IMR-90 (cell line): Measurements from ENCODE around the gene LY6G6D. TPM values are rescaled to one million over a fixed set of nuclear protein-coding genes. Genes with fewer than 3 reads are reported as not detected.

Source experiments
- ATAC-seq: fragments of 200-7000 bp; cut with Tn5 transposase; 2 replicates; pipeline ENCODE4 v1.9.1; 2020; ENCODE audit warnings: low read depth, mild to moderate bottlenecking, moderate library complexity
- BruUV-seq: library from RNA; stranded (reverse); fragments of 400-500 nt; replicated peaks from 2 replicates; lab custom pipeline; 2021; lab: Mats Ljungman, UMichigan
- CTCF ChIA-PET: fragments of 300-600 bp; formaldehyde crosslinking; extraction: SDS; loops from one replicate; lab custom pipeline; 2021; ENCODE audit warnings: antibody characterized with exemption; lab: Yijun Ruan, JAX
- POLR2A ChIA-PET: fragments of 300-600 bp; sonication (Branson Sonifier 250); formaldehyde crosslinking; loops from one replicate; lab custom pipeline; 2022; ENCODE audit warnings: antibody characterized with exemption; ENCODE audit not compliant: unreplicated experiment; lab: Charles Lee
- DNase-seq: peaks from one replicate; pipeline ENCODE4 v3.0.0; 2013
- H2AFZ ChIP-seq: replicated peaks from 2 replicates; pipeline ENCODE3; 2013; ENCODE audit warnings: low read length, mild to moderate bottlenecking; ENCODE audit not compliant: poor library complexity
- H2AK5ac ChIP-seq: 2 replicates; pipeline ENCODE4 v1.6.1; 2013; ENCODE audit warnings: low read depth, low read length, inconsistent platforms
- H2AK9ac ChIP-seq: replicated peaks from 2 replicates; pipeline ENCODE3; 2013; ENCODE audit warnings: mild to moderate bottlenecking, low read depth, low read length, moderate library complexity; ENCODE audit not compliant: poor library complexity
- H2BK120ac ChIP-seq: 2 replicates; pipeline ENCODE4 v1.6.1; 2013; ENCODE audit warnings: low read depth, low read length, inconsistent platforms
- H2BK15ac ChIP-seq: 3 replicates; pipeline ENCODE4 v1.6.1; 2013; ENCODE audit warnings: low read depth, low read length, inconsistent platforms
- H2BK20ac ChIP-seq: 2 replicates; pipeline ENCODE4 v1.6.1; 2013; ENCODE audit warnings: low read depth, mild to moderate bottlenecking, inconsistent platforms, low read length, moderate library complexity
- H2BK5ac ChIP-seq: 2 replicates; pipeline ENCODE4 v1.6.1; 2013; ENCODE audit warnings: mild to moderate bottlenecking, low read depth, low read length, inconsistent platforms; ENCODE audit not compliant: poor library complexity, severe bottlenecking
- H3K14ac ChIP-seq: replicated peaks from 2 replicates; pipeline ENCODE4 v1.6.1; 2013; ENCODE audit warnings: low read depth, low read length, inconsistent platforms
- H3K18ac ChIP-seq: 2 replicates; pipeline ENCODE4 v1.6.1; 2013; ENCODE audit warnings: low read depth, low read length, control low read depth
- H3K23ac ChIP-seq: 2 replicates; pipeline ENCODE4 v1.6.1; 2013; ENCODE audit warnings: low read depth, low read length, inconsistent platforms
- H3K27ac ChIP-seq: 2 replicates; pipeline ENCODE4 v1.5.1; 2013; ENCODE audit warnings: mild to moderate bottlenecking, control low read depth, low read length; ENCODE audit not compliant: insufficient read depth
- H3K27me3 ChIP-seq: 2 replicates; pipeline ENCODE4 v1.6.1; 2013; ENCODE audit warnings: low read length; ENCODE audit not compliant: control insufficient read depth, insufficient read depth
- H3K36me3 ChIP-seq: 2 replicates; pipeline ENCODE4 v1.6.1; 2013; ENCODE audit warnings: low read length, mixed read lengths; ENCODE audit not compliant: control insufficient read depth, insufficient read depth
- H3K4ac ChIP-seq: 2 replicates; pipeline ENCODE4 v1.6.1; 2013; ENCODE audit warnings: low read depth, low read length, inconsistent platforms
- H3K4me1 ChIP-seq: 2 replicates; pipeline ENCODE4 v1.6.1; 2013; ENCODE audit warnings: low read length, mixed read lengths; ENCODE audit not compliant: control insufficient read depth, insufficient read depth
- H3K4me2 ChIP-seq: 2 replicates; pipeline ENCODE4 v1.6.1; 2013; ENCODE audit warnings: low read depth, mild to moderate bottlenecking, control low read depth, low read length, moderate library complexity
- H3K4me3 ChIP-seq: 2 replicates; pipeline ENCODE4 v1.5.1; 2013; ENCODE audit warnings: low read depth, mild to moderate bottlenecking, control low read depth, low read length, moderate library complexity; ENCODE audit not compliant: insufficient read depth
- H3K56ac ChIP-seq: 2 replicates; pipeline ENCODE4 v1.6.1; 2013; ENCODE audit warnings: low read length, inconsistent platforms; ENCODE audit not compliant: insufficient read depth; ENCODE audit errors: extremely low read depth
- H3K79me1 ChIP-seq, 2 experiments: 2 replicates each; pipeline ENCODE4 v1.6.1; 2013; ENCODE audit warnings: low read length in 2 of 2, inconsistent platforms in 1 of 2, low read depth in 1 of 2
- H3K9ac ChIP-seq: 2 replicates; pipeline ENCODE4 v1.6.1; 2013; ENCODE audit warnings: low read depth, low read length, control low read depth
- H3K9me1 ChIP-seq: 2 replicates; pipeline ENCODE4 v1.6.1; 2013; ENCODE audit warnings: low read length, inconsistent platforms; ENCODE audit not compliant: insufficient read depth
- H3K9me3 ChIP-seq: 2 replicates; pipeline ENCODE4 v1.6.1; 2013; ENCODE audit warnings: low read length; ENCODE audit not compliant: control insufficient read depth, insufficient read depth
- H4K20me1 ChIP-seq: 2 replicates; pipeline ENCODE4 v1.6.1; 2013; ENCODE audit warnings: low read length, inconsistent platforms; ENCODE audit not compliant: insufficient read depth
- H4K5ac ChIP-seq: 2 replicates; pipeline ENCODE4 v1.6.1; 2013; ENCODE audit warnings: mild to moderate bottlenecking, low read depth, low read length, control low read depth
- H4K8ac ChIP-seq, 2 experiments: 2 replicates each; pipeline ENCODE4 v1.6.1; 2013; ENCODE audit warnings: low read depth in 2 of 2, low read length in 2 of 2, control low read depth in 1 of 2, inconsistent platforms in 1 of 2
- H4K91ac ChIP-seq: 2 replicates; pipeline ENCODE4 v1.6.1; 2013; ENCODE audit warnings: low read depth, low read length, inconsistent platforms; ENCODE audit not compliant: insufficient read depth
- BHLHE40 ChIP-seq: fragments of 150-350 bp; IDR thresholded peaks from 2 replicates; pipeline ENCODE4 v1.6.1; 2016; ENCODE audit warnings: mild to moderate bottlenecking, low read depth, low read length
- WGBS, 2 experiments: methylation state at CpG; one replicate each; pipeline versions ENCODE4 v1.1.5 to v1.1.7; 2013; ENCODE audit warnings: missing lambda C conversion rate in 2 of 2; ENCODE audit not compliant: insufficient read length in 1 of 2; ENCODE audit errors: extremely low coverage in 2 of 2; 5-methylcytosine and 5-hydroxymethylcytosine counted together
- dilution Hi-C: fragments of 300-500 bp; cut with HindIII; formaldehyde crosslinking; loops from one replicate; pipeline ENCODE4 v1.14.3; 2018; ENCODE audit warnings: low sequenced_read_pairs; ENCODE audit not compliant: unreplicated experiment
- in situ Hi-C: fragments of 300-500 bp; cut with MboI; formaldehyde crosslinking; loops from 3 replicates; pipeline ENCODE4 v1.14.3; 2019; ENCODE audit warnings: low sequenced_read_pairs, inconsistent platforms, mixed read lengths
- intact Hi-C: fragments of 100-400 bp; cut with micrococcal nuclease; formaldehyde crosslinking; loops from 2 replicates; pipeline ENCODE4 v1.10.0; 2022
- polyA plus RNA-seq, 3 experiments: library from polyadenylated mRNA; depleted of rRNA; stranded (reverse); fragments of >200 nt; gene quantifications; 2 replicates each; pipeline ENCODE4 v1.2.3, GENCODE V29; 2012; ENCODE audit warnings: low replicate concordance in 1 of 3
- total RNA-seq: library from RNA; depleted of rRNA; stranded (reverse); fragments of >200 nt; gene quantifications from 2 replicates; pipeline ENCODE4 v1.2.3, GENCODE V29; 2012

Gene LY6G6D
- total and polyA plus RNA-seq, 2 of the 4 experiments (the other 2 are of a cell fraction), result not detected

DNA sequence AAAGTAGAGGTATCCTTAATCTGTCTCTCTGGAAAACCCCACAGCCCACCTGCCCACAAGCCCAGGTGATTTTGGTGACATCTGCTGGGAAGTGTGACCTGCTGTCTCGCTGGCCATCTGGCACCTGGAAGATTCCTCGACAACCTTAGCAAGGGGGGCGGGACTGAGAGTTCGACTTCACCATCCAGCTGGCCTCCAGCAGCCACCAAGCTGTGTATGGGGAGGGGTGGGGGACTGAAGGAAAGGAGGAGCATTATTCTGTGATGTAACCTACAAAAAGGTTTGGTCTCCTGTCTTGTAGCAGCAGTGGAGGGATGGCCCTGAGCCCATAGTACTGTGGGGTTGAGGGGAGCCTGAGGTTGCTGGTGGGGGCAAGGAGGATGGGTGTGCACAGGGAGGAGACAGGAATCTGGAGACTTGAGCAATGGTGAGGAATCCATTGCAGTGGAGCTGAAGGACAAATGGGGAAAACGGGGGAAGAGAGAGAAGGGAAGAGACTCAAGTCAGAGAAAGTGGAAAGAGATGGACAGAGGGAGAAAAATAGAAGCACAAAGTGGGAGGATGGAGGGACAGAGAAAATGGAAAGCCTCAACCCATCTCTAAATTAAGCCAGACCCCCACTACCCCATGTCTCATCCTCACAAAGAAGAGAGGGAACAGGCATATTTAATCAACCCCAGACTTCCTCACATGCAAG is 4.5 kb upstream of the LY6G6D start:
- Histone ChIP-seq H2AK5ac (no peak overlapping the region; the same call in 1 of the 2 replicates), H3K79me1 (no peaks in the 10 kb centered on the region), H3K4me2 (no peak overlapping the region), H4K91ac (no peak overlapping the region), H4K20me1 (no peaks in the 10 kb centered on the region; the same call in 1 of the 2 replicates), H3K18ac (no peak overlapping the region), H2AFZ (peak overlapping the region; percentile 21), H3K4ac (no peak overlapping the region), H3K9me1 (no peaks in the 10 kb centered on the region), H3K14ac (no peak overlapping the region), H2BK5ac (no peak overlapping the region), H3K27ac (no peak overlapping the region), H3K27me3 (peaks cover 35% of the 10 kb centered on the region), H4K8ac (no peak overlapping the region), H3K4me1 (no peaks in the 10 kb centered on the region), H3K56ac (no peak overlapping the region), H2BK120ac (no peak overlapping the region), H2AK9ac (no peak overlapping the region), H3K23ac (no peak overlapping the region), H3K4me3 (no peak overlapping the region), H3K9me3 (no peaks in the 10 kb centered on the region), H3K9ac (no peak overlapping the region), H3K36me3 (no peaks in the 10 kb centered on the region), H2BK15ac (no peak overlapping the region), H4K5ac (no peak overlapping the region), H2BK20ac (no peak overlapping the region)
- intact Hi-C loops (no loop called here), dilution Hi-C loops (no loop called here), in situ Hi-C loops (no loop called here)
- no peak for DNase-seq
- no peak for TF ChIP-seq BHLHE40
- no peak for ATAC-seq
- CTCF ChIA-PET, result no interaction called here
- POLR2A ChIA-PET, result no interaction called here
- no TSS peak for BruUV-seq
- WGBS, 2 experiments, result no CpG with 5 or more reads among the region's 5 CpGs
